ENCODE measurements around the gene OS9. TPM values are rescaled to one million over a fixed set of nuclear protein-coding genes. Genes with fewer than 3 reads are reported as not detected.

The OS9 gene
- total RNA-seq, 2 donors from 2014 or later, result 103 to 104 TPM

GRCh38 chr12:57749061-57749460 lies 55.1 kb downstream of the OS9 start:
- Mint-ChIP-seq H3K9me3 (no peaks in the 10 kb centered on the region), H3K4me1 (ENCODE audit: low read depth) (peaks cover 64% of the 10 kb centered on the region), H3K4me3 (no peak overlapping the region), H3K36me3 (ENCODE audit: insufficient read depth in 2 of 2) (peaks cover 11 to 35% of the 10 kb centered on the region in 2 donors), H3K27me3 (ENCODE audit: low read depth) (no peaks in the 10 kb centered on the region), H3K27ac (no peak overlapping the region)
- ATAC-seq (replicated peaks in 1 of 2) (no peak), DNase-seq (no peak)

DNA sequence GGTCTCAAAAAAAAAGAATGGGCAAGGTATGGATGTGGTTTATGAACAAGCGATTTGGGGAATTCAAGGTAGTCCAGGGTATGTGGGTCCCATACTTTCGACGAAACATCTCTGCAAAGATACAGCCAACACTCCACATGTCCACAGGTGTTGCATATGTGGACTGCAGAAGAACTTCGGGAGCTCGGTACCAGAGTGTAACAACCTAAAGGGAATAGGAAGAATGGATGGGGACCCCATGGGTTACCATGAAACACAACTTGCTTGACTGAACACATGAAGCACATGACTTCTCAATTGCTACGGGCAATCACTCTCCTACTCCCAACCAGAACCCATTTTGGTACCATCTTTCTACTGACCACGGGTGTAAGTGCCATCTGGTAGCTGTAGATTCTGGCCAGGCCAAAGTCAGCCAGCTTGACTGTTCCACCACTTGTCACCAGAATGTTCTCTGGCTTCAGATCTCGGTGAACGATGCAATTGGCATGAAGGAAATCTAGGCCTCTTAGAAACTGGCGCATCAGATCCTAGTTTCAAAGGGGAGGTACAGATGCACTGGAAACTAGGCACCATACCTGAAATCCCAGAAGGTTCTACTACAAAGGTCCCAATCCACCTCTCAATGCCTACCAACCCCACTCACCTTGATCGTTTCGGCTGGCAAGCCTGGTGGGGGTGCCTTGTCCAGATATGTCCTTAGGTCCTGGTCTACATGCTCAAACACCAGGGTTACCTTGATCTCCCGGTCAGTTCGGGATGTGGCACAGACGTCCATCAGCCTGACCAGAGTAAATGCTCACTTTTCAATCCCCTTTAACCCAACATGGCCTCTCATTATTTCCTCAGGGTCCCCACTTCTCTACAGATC lies 56.9 kb downstream of the OS9 start:
- Mint-ChIP-seq H3K27me3 (ENCODE audit: low read depth) (no peaks in the 10 kb centered on the region), H3K9me3 (no peaks in the 10 kb centered on the region), H3K27ac (peak overlapping the region; percentile 77)

GRCh38 chr12:57751432-57751787 lies 57.5 kb downstream of the OS9 start:
- DNase-seq, result peak in 1 of 2 donors; percentile 15
- Mint-ChIP-seq H3K4me1 (ENCODE audit: low read depth) (peaks cover 55% of the 10 kb centered on the region), H3K4me3 (peak overlapping the region; percentile 91 to 98), H3K27me3 (ENCODE audit: low read depth) (no peaks in the 10 kb centered on the region), H3K9me3 (no peaks in the 10 kb centered on the region), H3K27ac (peak overlapping the region; percentile 77), H3K36me3 (ENCODE audit: insufficient read depth in 2 of 2) (peaks cover 15 to 32% of the 10 kb centered on the region in 2 donors)
- no peak for ATAC-seq (replicated peaks in 1 of 2)

More for the DNA sequence above, 56.9 kb downstream of the OS9 start:
- Mint-ChIP-seq H3K4me1 (ENCODE audit: low read depth) (peaks cover 57% of the 10 kb centered on the region), H3K36me3 (ENCODE audit: insufficient read depth in 2 of 2) (peaks cover 12 to 32% of the 10 kb centered on the region in 2 donors), H3K4me3 (peak overlapping the region; percentile 91 to 98)
- no peak for ATAC-seq (replicated peaks in 1 of 2)
- no peak for DNase-seq

- peak within 1 kb of the TSS; percentile 77 for H3K27ac Mint-ChIP-seq
- peak within 1 kb of the TSS; percentile 91 to 98 for H3K4me3 Mint-ChIP-seq
- H3K4me1 Mint-ChIP-seq (ENCODE audit: low read depth), result peaks cover 59% of the 10 kb centered on the region
- peak; percentile 82 to 85 for ATAC-seq (replicated peaks in 1 of 2)
- DNase-seq, result peak; percentile 98 to 99
- peaks cover 15 to 35% of the 10 kb centered on the region in 2 donors for H3K36me3 Mint-ChIP-seq (ENCODE audit: insufficient read depth in 2 of 2)
- no peaks in the 10 kb centered on the region for H3K9me3 Mint-ChIP-seq
- H3K27me3 Mint-ChIP-seq (ENCODE audit: low read depth), result no peaks in the 10 kb centered on the region
Measured at GRCh38 chr12:57751788-57752667, 58.1 kb downstream of the OS9 start, which contains the start of gene CDK4. Gene CDK4 (minus strand): TSS chr12:57752310. CDS start chr12:57751717, 593 bp downstream.

DNA sequence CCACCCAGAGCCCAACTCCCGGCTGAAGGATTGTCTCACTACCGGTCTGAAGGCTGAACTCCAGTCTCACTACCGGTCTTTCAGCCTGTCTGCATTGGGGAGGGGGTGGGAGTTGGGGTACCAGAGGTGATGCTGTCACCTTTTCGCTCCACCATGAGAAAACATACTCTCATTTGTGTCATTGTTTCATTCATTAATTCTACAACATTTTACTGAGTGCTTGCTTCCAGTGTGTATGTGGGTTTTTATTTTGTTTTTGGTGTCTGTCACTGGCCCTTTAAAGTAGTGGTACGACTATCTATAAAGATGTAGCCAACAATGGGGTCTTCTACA lies 58.7 kb downstream of the OS9 start:
- no peak for DNase-seq
- no peak for ATAC-seq (replicated peaks in 1 of 2)
- Mint-ChIP-seq H3K4me1 (ENCODE audit: low read depth) (peaks cover 63% of the 10 kb centered on the region), H3K27me3 (ENCODE audit: low read depth) (no peaks in the 10 kb centered on the region), H3K36me3 (ENCODE audit: insufficient read depth in 2 of 2) (peaks cover 15 to 32% of the 10 kb centered on the region in 2 donors), H3K4me3 (peak overlapping the region; percentile 91 to 98), H3K27ac (peak overlapping the region; percentile 51), H3K9me3 (no peaks in the 10 kb centered on the region)

GRCh38 chr12:57753756-57754337 lies 59.9 kb downstream of the OS9 start:
- no peak for DNase-seq
- Mint-ChIP-seq H3K36me3 (ENCODE audit: insufficient read depth in 2 of 2) (peaks cover 15 to 25% of the 10 kb centered on the region in 2 donors), H3K4me1 (ENCODE audit: low read depth) (peaks cover 66% of the 10 kb centered on the region), H3K4me3 (peak overlapping the region; percentile 92 to 94), H3K27ac (peak overlapping the region; percentile 63), H3K27me3 (ENCODE audit: low read depth) (no peaks in the 10 kb centered on the region), H3K9me3 (no peaks in the 10 kb centered on the region)
- ATAC-seq (replicated peaks in 1 of 2), result no peak

GRCh38 chr12:57754411-57755193 lies 60.7 kb downstream of the OS9 start, which contains the start of gene MARCHF9:
Gene MARCHF9 (plus strand): TSS chr12:57755103. CDS start chr12:57755529, 426 bp downstream.
- Mint-ChIP-seq H3K9me3 (no peaks in the 10 kb centered on the region), H3K27ac (peak within 1 kb of the TSS; percentile 63), H3K36me3 (ENCODE audit: insufficient read depth in 2 of 2) (peaks cover 15 to 20% of the 10 kb centered on the region in 2 donors), H3K4me3 (peak within 1 kb of the TSS; percentile 93 to 95), H3K4me1 (ENCODE audit: low read depth) (peaks cover 69% of the 10 kb centered on the region), H3K27me3 (ENCODE audit: low read depth) (no peaks in the 10 kb centered on the region)
- DNase-seq (peak; percentile 88 to 91), ATAC-seq (replicated peaks in 1 of 2) (peak; percentile 54 to 56)

- H3K4me3 Mint-ChIP-seq, result peak overlapping the region in 1 of 2 donors; percentile 94
- peaks cover 15 to 22% of the 10 kb centered on the region in 2 donors for H3K36me3 Mint-ChIP-seq (ENCODE audit: insufficient read depth in 2 of 2)
- no peaks in the 10 kb centered on the region for H3K9me3 Mint-ChIP-seq
- DNase-seq (no peak), ATAC-seq (replicated peaks in 1 of 2) (no peak)
- no peak overlapping the region for H3K27ac Mint-ChIP-seq
- H3K4me1 Mint-ChIP-seq (ENCODE audit: low read depth), result peaks cover 73% of the 10 kb centered on the region
- no peaks in the 10 kb centered on the region for H3K27me3 Mint-ChIP-seq (ENCODE audit: low read depth)
Measured at GRCh38 chr12:57755194-57755453, 61.2 kb downstream of the OS9 start.

GRCh38 chr12:57755454-57756372 lies 61.8 kb downstream of the OS9 start:
- peak overlapping the region; percentile 32 for H3K27ac Mint-ChIP-seq
- no peaks in the 10 kb centered on the region for H3K9me3 Mint-ChIP-seq
- peaks cover 67% of the 10 kb centered on the region for H3K4me1 Mint-ChIP-seq (ENCODE audit: low read depth)
- H3K27me3 Mint-ChIP-seq (ENCODE audit: low read depth), result no peaks in the 10 kb centered on the region
- H3K4me3 Mint-ChIP-seq, result peak overlapping the region; percentile 93 to 95
- ATAC-seq (replicated peaks in 1 of 2) (no peak), DNase-seq (peak; percentile 36 to 48)
- peaks cover 11 to 18% of the 10 kb centered on the region in 2 donors for H3K36me3 Mint-ChIP-seq (ENCODE audit: insufficient read depth in 2 of 2)

- ATAC-seq (replicated peaks in 1 of 2), result peak; percentile 22 to 32
- DNase-seq, result peak; percentile 81
- Mint-ChIP-seq H3K9me3 (no peaks in the 10 kb centered on the region), H3K4me3 (peak overlapping the region; percentile 93 to 95), H3K36me3 (ENCODE audit: insufficient read depth in 2 of 2) (peaks cover 8 to 12% of the 10 kb centered on the region in 2 donors), H3K4me1 (ENCODE audit: low read depth) (peaks cover 57% of the 10 kb centered on the region), H3K27me3 (ENCODE audit: low read depth) (no peaks in the 10 kb centered on the region), H3K27ac (peak overlapping the region; percentile 80)
Measured at GRCh38 chr12:57756406-57757341, 62.7 kb downstream of the OS9 start.

DNA sequence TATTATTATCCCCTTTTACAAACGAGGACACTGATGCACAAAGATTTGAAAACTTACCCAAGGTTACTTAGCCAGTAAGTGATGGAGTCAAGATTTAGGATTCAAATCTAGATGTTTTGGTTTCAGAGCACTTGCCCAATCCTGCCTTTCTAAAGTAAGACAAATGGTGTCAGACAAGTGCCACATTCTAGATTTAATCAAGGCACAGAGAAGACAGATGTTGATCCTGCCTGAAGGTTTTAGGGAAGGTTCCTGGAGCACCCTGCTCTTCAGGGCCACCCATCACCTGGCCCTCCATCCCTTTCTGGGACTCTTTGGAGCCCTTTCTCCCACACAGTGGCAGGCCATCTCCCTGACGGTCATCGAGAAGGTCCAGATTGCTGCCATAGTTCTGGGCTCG lies 63.8 kb downstream of the OS9 start:
- Mint-ChIP-seq H3K27ac (no peak overlapping the region), H3K4me3 (no peak overlapping the region), H3K27me3 (ENCODE audit: low read depth) (no peaks in the 10 kb centered on the region), H3K9me3 (no peaks in the 10 kb centered on the region), H3K36me3 (ENCODE audit: insufficient read depth in 2 of 2) (peaks cover 6 to 11% of the 10 kb centered on the region in 2 donors), H3K4me1 (ENCODE audit: low read depth) (peaks cover 50% of the 10 kb centered on the region)
- no peak for DNase-seq
- ATAC-seq (replicated peaks in 1 of 2), result no peak
